OCI-LY1 (cell line): ENCODE measurements around the gene TRIM7.

Experiments
- H2AFZ ChIP-seq: fragments of 200-600 bp; sonication (generic), shearing (Covaris generic); 2 replicates; pipeline ENCODE4 v1.6.0; 2014; ENCODE audit warnings: antibody characterized with exemption, mild to moderate bottlenecking, low read length
- H3F3A ChIP-seq: fragments of 200-600 bp; sonication (generic), shearing (Covaris generic); 2 replicates; pipeline ENCODE4 v1.6.0; 2014; ENCODE audit warnings: mild to moderate bottlenecking, antibody characterized with exemption, low read length, moderate library complexity; ENCODE audit not compliant: insufficient read depth
- H3K27ac ChIP-seq: fragments of 200-600 bp; sonication (generic); 2 replicates; pipeline ENCODE4 v1.5.1; 2014; ENCODE audit warnings: low read length, mixed run types, mild to moderate bottlenecking, low read depth; ENCODE audit not compliant: poor library complexity, severe bottlenecking
- H3K27me3 ChIP-seq: fragments of 200-600 bp; sonication (generic); 2 replicates; pipeline ENCODE4 v1.6.0; 2014; ENCODE audit warnings: antibody characterized with exemption, mild to moderate bottlenecking, low read length, moderate library complexity; ENCODE audit not compliant: insufficient read depth
- H3K36me3 ChIP-seq: fragments of 200-600 bp; sonication (generic); 2 replicates; pipeline ENCODE4 v1.6.1; 2014; ENCODE audit warnings: mild to moderate bottlenecking, antibody characterized with exemption, low read length, moderate library complexity, mixed read lengths; ENCODE audit not compliant: insufficient read depth
- H3K4me1 ChIP-seq: fragments of 200-600 bp; sonication (generic); 2 replicates; pipeline ENCODE4 v1.5.1; 2014; ENCODE audit warnings: mild to moderate bottlenecking, low read length, moderate library complexity; ENCODE audit not compliant: insufficient read depth, severe bottlenecking
- H3K4me2 ChIP-seq: fragments of 200-600 bp; sonication (generic), shearing (Covaris generic); 2 replicates; pipeline ENCODE4 v1.6.1; 2014; ENCODE audit warnings: low read length
- H3K4me3 ChIP-seq: fragments of 200-600 bp; sonication (generic); 2 replicates; pipeline ENCODE4 v1.5.1; 2014; ENCODE audit warnings: low read length, low read depth, mild to moderate bottlenecking, mixed read lengths; ENCODE audit not compliant: poor library complexity, severe bottlenecking
- H3K79me2 ChIP-seq: fragments of 200-600 bp; shearing (Covaris generic); 2 replicates; pipeline ENCODE4 v1.6.1; 2016; ENCODE audit warnings: mixed run types, low read length, mixed read lengths; ENCODE audit not compliant: insufficient read depth
- H3K9ac ChIP-seq: fragments of 200-600 bp; sonication (generic), shearing (Covaris generic); 2 replicates; pipeline ENCODE4 v1.6.1; 2014; ENCODE audit warnings: mild to moderate bottlenecking, low read length, mixed read lengths
- H3K9me2 ChIP-seq: fragments of 200-600 bp; sonication (generic), shearing (Covaris generic); 2 replicates; pipeline ENCODE4 v1.6.1; 2014; ENCODE audit warnings: low read depth, mild to moderate bottlenecking, low read length, mixed read lengths
- H3K9me3 ChIP-seq: fragments of 200-600 bp; shearing (Covaris generic); 2 replicates; pipeline ENCODE4 v1.6.1; 2014; ENCODE audit warnings: low read length, mixed read lengths
- H4K20me1 ChIP-seq: fragments of 200-600 bp; sonication (generic), shearing (Covaris generic); 2 replicates; pipeline ENCODE4 v1.6.0; 2016; ENCODE audit warnings: mild to moderate bottlenecking, low read length; ENCODE audit not compliant: insufficient read depth
- CTCF ChIP-seq: fragments of 200-600 bp; sonication (generic), shearing (Covaris generic); IDR thresholded peaks from 2 replicates; pipeline ENCODE4 v1.5.1; 2017; ENCODE audit warnings: mild to moderate bottlenecking, antibody characterized with exemption, low read length, moderate library complexity, mixed read lengths
- EZH2 ChIP-seq: fragments of 200-600 bp; sonication (generic), shearing (Covaris generic); IDR thresholded peaks from 2 replicates; pipeline ENCODE4 v1.8.0; 2017; ENCODE audit warnings: borderline replicate concordance, mixed run types, mild to moderate bottlenecking, antibody characterized with exemption, low read length, moderate library complexity, mixed read lengths

TRIM7 gene

DNA sequence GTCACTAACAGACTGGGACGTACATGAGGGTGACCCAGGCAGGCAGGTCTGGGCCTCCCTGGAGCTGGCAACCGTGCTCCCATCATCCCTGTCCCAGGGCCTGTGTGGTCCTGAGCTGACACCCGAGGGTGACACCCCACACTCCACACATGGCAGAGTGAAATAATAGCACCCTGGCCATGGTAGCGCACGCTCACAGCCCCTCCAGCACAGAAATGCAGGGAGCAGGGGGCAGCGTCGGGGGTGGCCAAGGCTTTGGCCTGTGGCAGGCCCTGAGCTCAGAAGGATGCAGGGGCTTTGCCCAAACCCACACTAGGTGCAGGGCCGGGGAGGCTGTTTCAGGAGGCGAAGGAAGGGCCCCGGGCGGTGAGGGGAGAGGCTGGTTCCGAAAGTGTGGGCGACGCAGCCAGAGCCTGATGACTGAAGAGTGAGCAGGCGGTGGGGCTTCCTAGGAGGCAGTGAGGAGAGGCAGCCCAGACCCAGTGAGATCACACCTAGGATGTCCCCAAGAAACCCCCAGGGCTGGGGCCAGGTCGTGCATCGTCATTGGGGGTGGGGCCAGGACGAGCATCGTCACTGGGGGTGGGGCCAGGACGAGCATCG is 44.7 kb downstream of the TRIM7 start:
- H4K20me1 ChIP-seq = no peaks in the 10 kb centered on the region
- peak overlapping the region; percentile 68 for H3K9ac ChIP-seq
- peak overlapping the region; percentile 74 for H3K4me2 ChIP-seq
- H3K27me3 ChIP-seq = no peaks in the 10 kb centered on the region
- no peaks in the 10 kb centered on the region for H3K79me2 ChIP-seq
- H2AFZ ChIP-seq = no peak overlapping the region
- peaks cover 54% of the 10 kb centered on the region for H3K4me1 ChIP-seq
- TF ChIP-seq EZH2 = no peak
- no peak for TF ChIP-seq CTCF
- peak overlapping the region; percentile 60 for H3K4me3 ChIP-seq
- peak overlapping the region; percentile 94 for H3K27ac ChIP-seq
- H3F3A ChIP-seq = peaks cover under 1% of the 10 kb centered on the region; the same call in 1 of the 2 replicates
- no peaks in the 10 kb centered on the region for H3K9me3 ChIP-seq
- H3K36me3 ChIP-seq = no peaks in the 10 kb centered on the region
- H3K9me2 ChIP-seq = no peaks in the 10 kb centered on the region

GRCh38 chr5:181159286-181160151 is 45.5 kb downstream of the TRIM7 start:
- no peak for TF ChIP-seq EZH2
- peak; percentile 90 for TF ChIP-seq CTCF
- Histone ChIP-seq H3K79me2 (no peaks in the 10 kb centered on the region), H3K4me3 (peak overlapping the region; percentile 60), H4K20me1 (no peaks in the 10 kb centered on the region), H3F3A (no peaks in the 10 kb centered on the region), H3K27me3 (no peaks in the 10 kb centered on the region; the same call in 1 of the 2 replicates), H3K4me2 (peak overlapping the region; percentile 74), H3K36me3 (no peaks in the 10 kb centered on the region), H3K9me3 (no peaks in the 10 kb centered on the region), H3K4me1 (peaks cover 53% of the 10 kb centered on the region), H2AFZ (no peak overlapping the region), H3K27ac (peak overlapping the region; percentile 94), H3K9me2 (no peaks in the 10 kb centered on the region), H3K9ac (peak overlapping the region; percentile 68; the same call in 1 of the 2 replicates)

DNA sequence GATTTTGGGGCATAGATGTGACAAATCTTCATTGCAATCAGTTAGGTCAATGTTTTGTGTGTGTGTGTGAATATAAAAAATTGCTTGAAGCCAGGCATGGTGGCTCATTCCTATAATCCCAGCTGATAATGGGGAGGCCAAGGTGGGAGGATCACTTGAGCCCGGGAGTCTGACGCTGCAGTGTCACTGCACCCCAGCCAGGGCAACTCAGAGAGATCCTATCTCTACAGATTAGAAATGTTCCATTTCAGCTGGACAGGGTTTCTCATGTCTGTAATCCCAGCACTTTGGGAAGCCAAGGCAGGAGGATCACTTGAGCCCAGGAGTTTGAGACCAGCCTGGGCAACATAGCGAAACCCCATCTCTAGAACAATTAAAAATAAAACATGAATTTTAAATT is 46.1 kb downstream of the TRIM7 start:
- Histone ChIP-seq H3K9me3 (no peaks in the 10 kb centered on the region), H3K36me3 (no peaks in the 10 kb centered on the region), H2AFZ (no peak overlapping the region), H3K79me2 (no peaks in the 10 kb centered on the region), H3K9ac (no peak overlapping the region), H3F3A (no peaks in the 10 kb centered on the region), H4K20me1 (no peaks in the 10 kb centered on the region), H3K27me3 (no peaks in the 10 kb centered on the region; the same call in 1 of the 2 replicates), H3K27ac (no peak overlapping the region), H3K4me3 (no peak overlapping the region), H3K4me1 (peaks cover 53% of the 10 kb centered on the region), H3K9me2 (no peaks in the 10 kb centered on the region), H3K4me2 (no peak overlapping the region)
- TF ChIP-seq CTCF = no peak
- TF ChIP-seq EZH2 = no peak
